B cell (primary cell): ENCODE measurements around the gene KCNAB3. TPM values are rescaled to one million over a fixed set of nuclear protein-coding genes. Genes with fewer than 3 reads are reported as not detected.
A peak's percentile ranks its signal among the peaks of the same experiment; 100 is the strongest.

Source experiments
- ATAC-seq: fragments of 200-7000 bp; cut with Tn5 transposase; one replicate; pipeline ENCODE4 v1.10.0; 2021; ENCODE audit warnings: low read depth, mild to moderate bottlenecking, moderate number of reproducible peaks, moderate library complexity
- CTCF ChIA-PET: fragments of 350-600 bp; sonication (Branson Sonifier 250); formaldehyde crosslinking; loops from one replicate; lab custom pipeline; 2021; ENCODE audit warnings: antibody characterized with exemption, inconsistent platforms; lab: Charles Lee
- POLR2A ChIA-PET: fragments of 350-600 bp; sonication (Branson Sonifier 250); formaldehyde crosslinking; loops from one replicate; lab custom pipeline; 2021; ENCODE audit warnings: antibody characterized with exemption; lab: Charles Lee
- DNase-seq: peaks from one replicate; pipeline ENCODE4 v3.0.0; 2013
- H2AFZ ChIP-seq: 2 replicates; pipeline ENCODE4 v1.6.1; 2012; ENCODE audit warnings: mild to moderate bottlenecking, low read depth, low read length; ENCODE audit not compliant: insufficient read depth, poor library complexity, severe bottlenecking
- H3K27ac ChIP-seq, 2 donors: 1 replicate in 1 of 2; 2 replicates in 1 of 2; pipeline ENCODE4 v1.5.1; 2012 to 2013; ENCODE audit warnings: low read length in 2 of 2, mild to moderate bottlenecking in 2 of 2, moderate library complexity in 1 of 2
- H3K27me3 ChIP-seq, 4 experiments: fragments of 200-600 bp in 1 of 4; sonication (generic) in 1 of 4; replicated peaks in 1 of 4; 1 replicate in 2 of 4; 2 replicates in 2 of 4; pipeline versions ENCODE4 v1.6.1 to v1.7.0; 2013 to 2016; ENCODE audit warnings: low read length in 3 of 4, mild to moderate bottlenecking in 2 of 4, mixed read lengths in 1 of 4, moderate library complexity in 1 of 4; ENCODE audit not compliant: insufficient read depth in 4 of 4, control insufficient read depth in 3 of 4; ENCODE audit errors: control extremely low read depth in 1 of 4
- H3K36me3 ChIP-seq, 2 experiments: replicated peaks in 1 of 2; 1 replicate in 1 of 2; 2 replicates in 1 of 2; pipeline versions ENCODE4 v1.6.1 to v1.7.1; 2013; ENCODE audit warnings: low read length in 1 of 2; ENCODE audit not compliant: insufficient read depth in 2 of 2, control insufficient read depth in 1 of 2; ENCODE audit errors: control extremely low read depth in 1 of 2, extremely low read depth in 1 of 2
- H3K4me1 ChIP-seq, 2 donors: fragments of 200-600 bp in 1 of 2; sonication (generic) in 1 of 2; 1 replicate in 1 of 2; 2 replicates in 1 of 2; pipeline versions ENCODE4 v1.5.1 to v1.6.1; 2013 to 2017; ENCODE audit warnings: low read length in 2 of 2; ENCODE audit not compliant: control insufficient read depth in 2 of 2, insufficient read depth in 2 of 2
- H3K4me2 ChIP-seq: replicated peaks from 2 replicates; pipeline ENCODE3; 2012; ENCODE audit warnings: mild to moderate bottlenecking, low read depth, low read length; ENCODE audit not compliant: poor library complexity, severe bottlenecking
- H3K4me3 ChIP-seq, 5 experiments: fragments of 200-600 bp in 1 of 5; sonication (generic) in 1 of 5; 1 replicate in 3 of 5; 2 replicates in 2 of 5; pipeline versions ENCODE4 v1.5.1 to v1.7.0; 2011 to 2016; ENCODE audit warnings: low read length in 4 of 5, mild to moderate bottlenecking in 4 of 5, low read depth in 2 of 5, control low read depth in 1 of 5, moderate library complexity in 1 of 5; ENCODE audit not compliant: insufficient read depth in 1 of 5; ENCODE audit errors: control extremely low read depth in 1 of 5, extremely low read depth in 1 of 5
- H3K79me2 ChIP-seq: fragments of 200-600 bp; sonication (generic); one replicate; pipeline ENCODE4 v1.6.0; 2016; ENCODE audit warnings: low read length; ENCODE audit not compliant: control insufficient read depth, insufficient read depth
- H3K9ac ChIP-seq: fragments of 200-600 bp; sonication (generic); 2 replicates; pipeline ENCODE4 v1.6.1; 2017; ENCODE audit warnings: mild to moderate bottlenecking, low read length, moderate library complexity
- H3K9me3 ChIP-seq, 3 donors: one replicate each; pipeline versions ENCODE4 v1.6.1 to v1.7.1; 2013; ENCODE audit warnings: low read length in 2 of 3; ENCODE audit not compliant: control insufficient read depth in 2 of 3, insufficient read depth in 1 of 3; ENCODE audit errors: control extremely low read depth in 1 of 3
- H4K20me1 ChIP-seq: 2 replicates; pipeline ENCODE4 v1.6.0; 2012; ENCODE audit warnings: mild to moderate bottlenecking, low read length; ENCODE audit not compliant: insufficient read depth, control insufficient read depth, poor library complexity, severe bottlenecking
- H3K27ac Mint-ChIP-seq: one replicate; pipeline ENCODE4 v1.8.0; 2021; ENCODE audit warnings: mixed read lengths
- H3K27me3 Mint-ChIP-seq: one replicate; pipeline ENCODE4 v1.8.0; 2021; ENCODE audit warnings: mixed read lengths
- H3K4me1 Mint-ChIP-seq: one replicate; pipeline ENCODE4 v1.8.0; 2021; ENCODE audit warnings: mixed read lengths
- H3K4me3 Mint-ChIP-seq: one replicate; pipeline ENCODE4 v1.8.0; 2021; ENCODE audit warnings: mixed read lengths
- H3K9me3 Mint-ChIP-seq: one replicate; pipeline ENCODE4 v1.8.0; 2022; ENCODE audit warnings: mixed read lengths; ENCODE audit not compliant: insufficient read depth
- EZH2 ChIP-seq: IDR thresholded peaks from 2 replicates; pipeline ENCODE4 v1.6.1; 2012; ENCODE audit warnings: borderline replicate concordance, low read depth, mild to moderate bottlenecking, moderate library complexity, low read length; ENCODE audit not compliant: insufficient read depth, poor library complexity, severe bottlenecking
- WGBS: methylation state at CpG from one replicate; pipeline ENCODE4 v1.1.5; 2013; ENCODE audit warnings: missing lambda C conversion rate; ENCODE audit not compliant: insufficient coverage; 5-methylcytosine and 5-hydroxymethylcytosine counted together
- intact Hi-C: fragments of 100-400 bp; cut with micrococcal nuclease; formaldehyde crosslinking; loops from one replicate; pipeline ENCODE4 v1.10.0; 2022
- polyA plus RNA-seq: library from polyadenylated mRNA; depleted of rRNA; stranded (reverse); fragments of >200 nt; gene quantifications from 2 replicates; pipeline ENCODE4 v1.2.3, GENCODE V29; 2012
- total RNA-seq, 2 donors: library from RNA; stranded (reverse); fragments of 120-200 nt in 1 of 2; gene quantifications; 1 replicate in 1 of 2; 2 replicates in 1 of 2; pipeline versions ENCODE4 v1.2.3 to v1.2.4, GENCODE V29; 2013 to 2022
- TF ChIP-seq, protein P1 (sequence below): fragments of 200-600 bp; IDR thresholded peaks from one replicate; pipeline ENCODE4 v1.8.0; 2022; ENCODE audit warnings: antibody characterized with exemption, mild to moderate bottlenecking

Gene KCNAB3
- total and polyA plus RNA-seq, 2 donors (not counting 1 experiment from before 2014, with no cell fraction given), result 11.4 to 16.3 TPM

DNA sequence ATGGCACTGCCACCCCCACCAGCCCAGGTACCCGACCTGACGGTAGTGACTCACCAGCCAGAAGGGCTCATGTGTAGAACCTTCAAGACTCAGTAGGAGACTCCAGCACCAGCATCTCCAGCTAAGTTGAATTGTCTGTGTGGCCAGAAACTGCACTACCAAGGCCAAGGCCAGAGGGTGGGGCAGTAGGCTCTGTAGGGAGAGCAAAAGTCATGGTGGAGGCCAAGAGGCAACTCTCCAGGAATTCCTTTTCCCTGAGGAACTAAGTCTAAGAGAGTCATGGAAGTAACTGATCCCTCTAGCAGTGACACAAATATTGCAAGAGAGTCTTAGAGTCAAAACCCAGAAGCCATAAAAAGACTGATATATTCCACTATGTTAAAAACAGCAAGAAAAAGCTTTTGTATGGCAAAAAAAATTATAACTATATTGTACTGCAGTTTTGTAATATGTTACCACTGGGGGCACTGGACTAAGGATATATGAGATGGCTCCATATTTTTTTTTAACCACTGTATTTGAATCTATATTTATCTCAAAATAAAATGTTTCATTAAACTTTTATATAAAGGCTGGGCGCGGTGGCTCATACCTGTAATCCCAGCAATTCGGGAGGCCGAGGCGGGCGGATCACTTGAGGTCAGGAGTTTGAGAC lies 42.6 kb upstream of the KCNAB3 start:
- no peak overlapping the region for H3K4me3 Mint-ChIP-seq
- H3K79me2 ChIP-seq, result no peaks in the 10 kb centered on the region
- H3K4me1 ChIP-seq, result no peaks in the 10 kb centered on the region
- H3K4me2 ChIP-seq, result no peak overlapping the region
- ChIA-PET POLR2A (no interaction called here), CTCF (interaction anchor here (0.8 to 1.4 kb wide), 3 partner anchors 14 to 59 kb away, joined by 3 to 4 read pairs (median 3); no protein-coding TSS in a partner anchor)
- no peak overlapping the region for H3K27ac Mint-ChIP-seq
- H2AFZ ChIP-seq, result no peak overlapping the region
- H3K9me3 Mint-ChIP-seq, result peaks cover 6% of the 10 kb centered on the region
- H3K27me3 ChIP-seq, result peaks cover 0 to 11% (median 0%) of the 10 kb centered on the region in 4 experiments
- no peak for TF ChIP-seq EZH2
- TF ChIP-seq, protein P1, sequence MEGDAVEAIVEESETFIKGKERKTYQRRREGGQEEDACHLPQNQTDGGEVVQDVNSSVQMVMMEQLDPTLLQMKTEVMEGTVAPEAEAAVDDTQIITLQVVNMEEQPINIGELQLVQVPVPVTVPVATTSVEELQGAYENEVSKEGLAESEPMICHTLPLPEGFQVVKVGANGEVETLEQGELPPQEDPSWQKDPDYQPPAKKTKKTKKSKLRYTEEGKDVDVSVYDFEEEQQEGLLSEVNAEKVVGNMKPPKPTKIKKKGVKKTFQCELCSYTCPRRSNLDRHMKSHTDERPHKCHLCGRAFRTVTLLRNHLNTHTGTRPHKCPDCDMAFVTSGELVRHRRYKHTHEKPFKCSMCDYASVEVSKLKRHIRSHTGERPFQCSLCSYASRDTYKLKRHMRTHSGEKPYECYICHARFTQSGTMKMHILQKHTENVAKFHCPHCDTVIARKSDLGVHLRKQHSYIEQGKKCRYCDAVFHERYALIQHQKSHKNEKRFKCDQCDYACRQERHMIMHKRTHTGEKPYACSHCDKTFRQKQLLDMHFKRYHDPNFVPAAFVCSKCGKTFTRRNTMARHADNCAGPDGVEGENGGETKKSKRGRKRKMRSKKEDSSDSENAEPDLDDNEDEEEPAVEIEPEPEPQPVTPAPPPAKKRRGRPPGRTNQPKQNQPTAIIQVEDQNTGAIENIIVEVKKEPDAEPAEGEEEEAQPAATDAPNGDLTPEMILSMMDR, result peak; percentile 21
- ATAC-seq (no peak), DNase-seq (no peak)
- H3K9me3 ChIP-seq, result peaks cover 2 to 25% (median 21%) of the 10 kb centered on the region in 3 donors
- H3K27me3 Mint-ChIP-seq, result peaks cover 7% of the 10 kb centered on the region
- WGBS, result 89% methylated on average over 2 of the region's 8 CpGs
- no peak overlapping the region for H3K27ac ChIP-seq
- intact Hi-C loops, result no loop called here
- H3K36me3 ChIP-seq, result no peaks in the 10 kb centered on the region
- no peak overlapping the region for H3K4me3 ChIP-seq
- H3K4me1 Mint-ChIP-seq, result no peaks in the 10 kb centered on the region
- no peaks in the 10 kb centered on the region for H4K20me1 ChIP-seq
- no peak overlapping the region for H3K9ac ChIP-seq

DNA sequence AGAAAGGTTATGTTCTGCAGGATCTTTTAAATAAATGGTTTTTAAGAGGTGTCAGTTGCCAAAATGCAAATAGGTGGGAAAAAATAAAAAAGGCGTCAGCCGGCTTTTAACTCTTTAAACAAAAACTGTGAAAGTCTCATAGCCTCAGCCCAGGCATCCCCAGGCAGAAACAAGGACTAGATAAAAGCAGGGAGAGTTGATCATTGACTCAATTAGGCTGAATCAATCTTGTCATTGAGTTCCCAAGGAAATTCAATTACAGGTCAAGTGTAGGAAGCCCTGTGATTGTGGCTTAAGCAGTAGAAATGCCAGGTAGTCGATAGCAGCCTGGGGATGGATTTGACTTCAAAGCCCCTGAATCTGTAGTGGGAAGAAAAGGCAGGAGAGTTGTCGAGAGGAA lies 42.0 kb upstream of the KCNAB3 start:
- H3K4me3 ChIP-seq, result no peak overlapping the region
- ChIA-PET CTCF (interaction anchor here (1.1 to 1.4 kb wide), 2 partner anchors 14 to 51 kb away, joined by 3 to 4 read pairs; no protein-coding TSS in a partner anchor), POLR2A (no interaction called here)
- 90% methylated on average over 4 of the region's 4 CpGs for WGBS
- H3K27me3 Mint-ChIP-seq, result peaks cover 1% of the 10 kb centered on the region
- H4K20me1 ChIP-seq, result no peaks in the 10 kb centered on the region
- H3K4me3 Mint-ChIP-seq, result no peak overlapping the region
- H3K4me2 ChIP-seq, result no peak overlapping the region
- DNase-seq, result no peak
- H3K27ac ChIP-seq, result no peak overlapping the region
- H3K9ac ChIP-seq, result no peak overlapping the region
- H3K9me3 ChIP-seq, result peaks cover 2 to 25% (median 21%) of the 10 kb centered on the region in 3 donors
- H3K36me3 ChIP-seq, result no peaks in the 10 kb centered on the region
- no peak overlapping the region for H3K27ac Mint-ChIP-seq
- H3K4me1 Mint-ChIP-seq, result no peaks in the 10 kb centered on the region
- no peaks in the 10 kb centered on the region for H3K79me2 ChIP-seq
- H3K27me3 ChIP-seq, result peaks cover 0 to 11% (median 0%) of the 10 kb centered on the region in 4 experiments
- TF ChIP-seq EZH2, result no peak
- TF ChIP-seq, protein P1, result no peak
- ATAC-seq, result no peak
- H2AFZ ChIP-seq, result no peak overlapping the region
- no peaks in the 10 kb centered on the region for H3K4me1 ChIP-seq
- intact Hi-C loops, result no loop called here
- peaks cover 6% of the 10 kb centered on the region for H3K9me3 Mint-ChIP-seq
